HG03066 (cell line): ENCODE results near the gene INSYN2B.
A peak's percentile ranks its signal among the peaks of the same experiment; 100 is the strongest.

ENCODE experiments used
- ATAC-seq: cut with Tn5 transposase; IDR thresholded peaks from one replicate; pipeline ENCODE4 v1.9.1; 2021; ENCODE audit warnings: low read depth; ENCODE audit not compliant: unreplicated experiment

INSYN2B gene

DNA sequence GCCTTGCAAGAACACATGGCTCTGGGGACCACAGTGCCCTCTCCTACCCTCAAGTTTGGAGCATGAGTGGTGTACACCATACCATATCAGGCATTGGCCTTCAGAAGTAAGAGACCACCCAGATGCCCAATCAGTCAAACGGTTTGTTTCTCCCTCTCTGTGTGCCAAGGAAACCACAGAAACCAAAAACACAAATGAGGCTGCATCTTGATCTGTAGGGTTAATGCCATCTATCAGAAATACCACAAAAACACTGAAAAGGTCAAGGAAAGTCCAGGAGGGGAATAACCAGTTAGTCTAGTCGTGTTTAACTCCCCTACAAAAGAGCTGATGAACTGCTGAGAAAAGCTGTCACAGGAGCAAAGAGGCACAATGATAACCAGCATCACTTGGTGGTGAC lies 78.4 kb downstream of the INSYN2B start:
- no peak for ATAC-seq

GRCh38 chr5:169897481-169897880 lies 82.8 kb downstream of the INSYN2B start:
- no peak for ATAC-seq

DNA sequence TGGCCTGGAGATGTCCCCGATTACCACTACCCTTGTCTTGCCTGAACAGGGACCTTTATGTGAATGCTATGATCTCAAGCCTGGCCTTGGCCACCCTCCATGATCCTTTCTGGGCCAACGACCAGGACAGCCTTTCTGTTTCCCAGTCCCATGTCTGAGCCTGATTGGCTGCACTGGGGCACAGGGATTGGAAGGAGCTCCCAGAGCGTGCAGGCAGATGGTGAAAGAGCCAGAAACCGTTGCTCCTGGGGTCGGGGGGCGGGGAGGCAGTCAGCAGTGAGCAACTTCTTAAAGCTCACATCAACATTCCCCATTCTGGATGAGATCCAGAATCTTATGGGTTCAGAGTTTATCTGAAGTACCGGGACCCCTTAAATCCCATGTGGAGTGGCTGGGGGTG lies 84.4 kb downstream of the INSYN2B start:
- no peak for ATAC-seq

- ATAC-seq: no peak
Observed at GRCh38 chr5:169893571-169893970, 86.7 kb downstream of the INSYN2B start.

DNA sequence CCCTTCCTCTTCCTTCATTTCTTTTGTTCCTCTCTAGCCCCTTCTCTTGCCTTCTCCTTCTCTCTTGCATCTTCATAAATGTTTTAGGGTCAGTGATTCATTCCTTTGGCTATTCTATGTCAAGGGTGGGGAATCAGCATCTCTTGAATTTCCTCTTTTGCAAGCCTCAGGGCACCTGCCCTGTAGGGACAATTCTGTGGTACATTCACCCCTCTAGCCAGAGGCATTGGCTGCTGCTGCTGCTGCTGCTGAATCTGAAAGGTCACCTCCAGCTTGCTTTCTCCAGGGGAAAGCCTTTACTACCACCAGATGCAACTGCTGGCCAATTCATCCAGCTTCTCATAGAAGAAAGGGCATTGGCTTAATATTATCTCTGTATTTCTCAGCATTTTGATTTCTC lies 87.3 kb downstream of the INSYN2B start:
- ATAC-seq: no peak

DNA sequence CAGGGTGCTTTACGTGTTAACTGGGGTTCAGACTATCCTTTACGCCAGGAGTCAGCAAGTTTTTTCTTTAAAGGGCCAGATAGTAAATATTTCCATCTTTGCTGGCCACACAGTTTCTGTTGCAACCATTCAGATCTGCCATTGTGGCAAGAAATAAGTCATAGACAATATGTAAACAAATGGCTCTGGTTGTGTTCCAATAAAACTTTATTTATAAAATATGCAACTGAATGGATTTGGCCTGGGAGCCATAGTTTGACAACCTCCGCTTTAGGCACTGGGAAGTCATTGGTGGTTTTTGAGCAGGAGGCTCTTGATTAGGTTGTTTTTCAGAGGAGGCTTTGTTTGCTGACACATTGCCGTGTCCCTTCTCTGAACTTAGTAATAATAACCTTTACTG lies 90.7 kb downstream of the INSYN2B start:
- no peak for ATAC-seq

- no peak for ATAC-seq
Observed at GRCh38 chr5:169886677-169887076, 93.6 kb downstream of the INSYN2B start.

GRCh38 chr5:169886033-169886432 lies 94.3 kb downstream of the INSYN2B start:
- no peak for ATAC-seq

GRCh38 chr5:169881702-169882303 lies 98.5 kb downstream of the INSYN2B start:
- no peak for ATAC-seq

GRCh38 chr5:169880785-169881184 lies 99.5 kb downstream of the INSYN2B start:
- no peak for ATAC-seq

DNA sequence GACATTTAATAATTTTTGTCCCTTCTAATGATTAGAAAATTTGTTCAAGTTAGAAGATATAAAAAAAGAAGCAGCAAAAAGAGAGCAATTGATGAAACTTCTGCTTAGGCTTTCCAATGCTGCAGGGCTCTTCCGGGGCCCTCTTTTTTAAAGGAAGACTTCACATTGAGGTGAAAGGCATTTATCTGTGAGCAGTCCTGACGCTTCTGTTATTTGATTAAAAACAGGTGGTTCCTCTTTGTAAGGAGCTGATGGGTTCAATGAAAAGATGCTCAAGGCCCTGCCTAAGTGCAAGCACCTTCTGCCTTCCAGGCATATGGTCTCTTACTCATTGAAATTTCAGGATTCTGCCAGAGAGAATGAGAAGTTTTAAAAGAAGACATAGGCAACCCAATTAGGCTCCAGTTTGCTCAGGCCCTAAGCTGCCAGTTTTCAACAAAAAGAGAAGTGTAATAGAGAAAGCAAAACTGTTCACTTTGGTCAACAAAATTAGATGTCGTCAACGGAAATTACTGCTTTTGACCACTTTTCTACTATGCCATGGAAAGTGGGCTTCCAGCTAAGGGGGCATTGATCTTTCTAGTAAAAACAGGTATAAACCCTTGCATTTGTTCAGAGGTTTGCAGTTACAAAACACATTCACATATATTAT lies 100.2 kb downstream of the INSYN2B start:
- peak; percentile 60 for ATAC-seq

GRCh38 chr5:169876386-169876785 lies 103.9 kb downstream of the INSYN2B start:
- no peak for ATAC-seq

DNA sequence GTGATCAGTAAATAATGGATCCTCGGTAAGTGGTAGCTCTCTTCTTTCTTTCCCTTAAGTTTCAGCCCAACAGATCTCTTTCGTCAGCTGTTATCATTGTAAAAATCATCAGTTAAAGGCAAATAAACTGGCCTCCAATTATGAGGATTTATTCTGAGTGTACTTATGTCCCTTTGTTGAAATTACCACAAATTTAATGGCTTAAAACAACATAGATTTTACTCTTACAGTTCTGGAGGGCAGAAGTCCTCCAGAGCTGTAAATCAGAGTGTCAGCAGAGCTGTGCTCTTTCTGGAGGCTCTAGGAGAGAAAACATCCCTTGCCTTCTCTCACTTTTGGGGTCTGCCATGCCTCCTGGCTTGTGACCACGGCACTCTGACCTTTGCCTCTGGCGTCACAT lies 104.6 kb downstream of the INSYN2B start:
- no peak for ATAC-seq

GRCh38 chr5:169875091-169875728 lies 105.1 kb downstream of the INSYN2B start:
- no peak for ATAC-seq

DNA sequence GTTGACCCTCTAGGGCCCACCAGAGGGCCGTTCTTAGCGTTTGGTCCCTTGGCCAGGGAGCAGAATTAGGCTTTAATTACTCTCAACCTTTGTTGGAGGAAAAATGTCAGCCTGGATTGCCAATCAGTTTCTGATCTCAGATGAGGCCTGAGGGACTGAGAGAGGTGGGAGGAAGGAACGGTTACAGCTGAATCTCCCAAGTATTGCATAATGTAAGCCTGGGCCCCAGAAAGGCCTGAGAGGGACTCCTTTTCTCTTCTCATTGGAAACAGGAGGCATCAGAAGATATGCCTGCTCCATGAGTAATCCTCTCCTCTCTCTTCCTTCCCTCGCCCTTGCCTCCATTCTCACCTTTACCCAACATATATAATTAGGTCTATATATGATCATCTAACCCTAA lies 105.7 kb downstream of the INSYN2B start:
- ATAC-seq: no peak

DNA sequence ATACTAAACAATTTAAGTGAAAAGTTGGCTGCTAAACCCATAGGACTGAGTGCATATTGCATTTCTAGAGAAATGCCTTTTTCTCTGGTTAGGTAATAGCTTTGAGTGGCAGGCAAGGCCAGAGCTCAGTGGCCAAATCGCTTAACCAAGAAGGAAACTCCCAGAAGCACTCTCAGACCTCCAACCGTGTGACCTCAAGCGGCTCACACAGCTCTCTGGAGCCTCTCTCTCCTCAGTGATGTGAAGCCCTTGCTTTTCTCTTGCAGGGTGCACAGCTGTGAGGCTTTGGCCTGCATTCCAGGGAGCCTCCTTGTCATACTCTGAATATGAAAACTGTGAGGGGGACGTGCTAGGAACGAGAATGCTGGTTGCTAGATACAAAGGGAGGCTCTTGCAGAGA lies 106.7 kb downstream of the INSYN2B start:
- no peak for ATAC-seq

GRCh38 chr5:169871826-169872490 lies 108.3 kb downstream of the INSYN2B start:
- no peak for ATAC-seq

DNA sequence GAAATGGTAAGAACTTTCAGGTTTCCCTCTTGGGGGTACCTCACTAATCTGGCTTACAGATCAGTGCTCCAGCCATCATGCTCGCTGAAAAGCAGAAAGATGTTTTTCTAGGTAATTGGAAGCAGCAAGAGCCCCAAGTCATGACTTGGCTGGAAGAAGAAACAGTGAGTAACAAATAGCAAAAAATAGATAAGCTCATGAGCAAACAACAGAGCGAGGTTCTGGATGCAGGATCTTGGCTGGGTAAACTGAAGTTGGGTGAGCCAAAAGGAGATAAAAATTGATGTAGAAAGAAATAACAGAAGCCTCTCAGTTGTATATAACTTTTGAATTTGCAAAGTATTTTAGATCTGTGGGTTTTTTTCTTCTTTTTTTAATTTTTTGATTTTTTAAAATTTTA lies 110.1 kb downstream of the INSYN2B start:
- ATAC-seq: no peak

DNA sequence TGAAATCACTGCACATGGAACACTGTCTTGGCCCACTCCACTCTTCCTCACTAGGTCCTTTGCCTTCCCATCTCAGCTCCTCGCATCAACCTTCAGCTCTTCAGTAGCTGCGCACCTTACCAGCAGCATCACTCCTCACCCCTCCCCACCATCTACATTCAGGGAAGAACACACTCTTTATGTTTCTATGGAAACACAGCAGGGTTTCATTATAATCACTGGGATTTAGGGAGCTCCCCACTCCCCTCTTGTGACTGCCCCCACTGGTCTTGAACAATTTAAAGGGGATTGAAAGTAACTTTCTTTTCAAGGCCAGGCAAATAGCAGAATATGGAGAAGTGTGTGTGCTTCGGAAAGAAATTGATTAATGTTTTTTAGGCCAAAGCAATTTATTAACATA lies 111.2 kb downstream of the INSYN2B start:
- no peak for ATAC-seq

GRCh38 chr5:169867347-169867746 lies 112.9 kb downstream of the INSYN2B start:
- ATAC-seq: no peak

DNA sequence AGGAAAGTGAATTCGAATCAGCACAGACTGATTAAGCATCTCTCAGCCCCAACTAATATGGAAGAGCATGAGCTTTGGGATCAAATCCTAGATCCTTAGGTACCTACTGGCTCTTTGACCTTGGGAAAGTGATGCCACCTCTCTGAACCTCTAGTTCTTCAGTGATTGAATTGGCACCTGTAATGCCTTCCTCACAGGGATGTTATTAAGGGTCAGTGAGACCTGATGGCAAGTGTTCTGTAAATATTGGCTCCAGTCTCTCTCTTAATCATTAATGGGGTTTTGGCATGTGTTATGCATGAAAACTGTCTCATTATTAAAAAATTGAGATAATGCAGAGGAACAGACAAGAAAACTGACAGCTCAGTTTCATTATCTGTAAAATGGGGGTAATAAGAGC lies 115.8 kb downstream of the INSYN2B start:
- ATAC-seq: no peak

DNA sequence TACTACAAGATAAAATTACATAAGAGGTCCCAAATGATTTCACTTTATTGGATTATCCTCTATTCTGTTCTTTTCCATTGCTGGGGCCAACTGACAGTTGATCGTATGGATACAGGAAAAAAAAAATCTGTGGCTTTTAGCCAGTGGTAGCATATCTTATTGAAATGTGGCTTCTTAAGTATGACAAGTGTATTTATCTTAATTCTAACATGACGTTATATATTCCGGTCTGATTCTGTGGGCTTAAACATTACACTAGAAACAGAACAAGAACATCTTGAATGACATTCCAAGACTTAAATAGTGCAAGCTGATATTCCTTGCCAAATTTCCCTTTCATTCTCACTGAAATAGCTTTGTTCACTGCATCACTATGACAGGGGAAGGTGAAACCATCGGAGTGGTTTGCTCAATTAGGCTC lies 117.9 kb downstream of the INSYN2B start:
- ATAC-seq: no peak
